Upper lobe of right lung (tissue), 1 donor: ENCODE data around the gene COPS6. TPM values are rescaled to one million over a fixed set of nuclear protein-coding genes. Genes with fewer than 3 reads are reported as not detected.

Experiments used
- ATAC-seq: fragments of 200-7000 bp; cut with Tn5 transposase; one replicate; pipeline ENCODE4 v1.9.1; 2020; ENCODE audit warnings: mild to moderate bottlenecking, moderate library complexity
- DNase-seq: peaks from one replicate; pipeline ENCODE4 v3.0.0-alpha.2; 2020
- H3K27ac ChIP-seq: fragments of 200-600 bp; one replicate; pipeline ENCODE4 v1.8.0; 2022
- H3K27me3 ChIP-seq: fragments of 200-600 bp; one replicate; pipeline ENCODE4 v1.8.0; 2022; ENCODE audit warnings: mild to moderate bottlenecking
- H3K36me3 ChIP-seq: fragments of 200-600 bp; one replicate; pipeline ENCODE4 v1.8.0; 2022
- H3K4me1 ChIP-seq: fragments of 200-600 bp; one replicate; pipeline ENCODE4 v1.8.0; 2022
- H3K4me3 ChIP-seq: fragments of 200-600 bp; one replicate; pipeline ENCODE4 v1.8.0; 2022; ENCODE audit warnings: mild to moderate bottlenecking
- H3K9me3 ChIP-seq: fragments of 200-600 bp; one replicate; pipeline ENCODE4 v1.8.0; 2022
- intact Hi-C: fragments of 100-400 bp; cut with DNase I; formaldehyde crosslinking; loops from one replicate; pipeline ENCODE4 v1.11.0; 2022
- total RNA-seq: library from RNA; stranded (reverse); fragmentation: NEBNext Ultra II Directional; extraction: Animal tissue kit (Norgen Biotek cat#: 25700); gene quantifications from one replicate; pipeline ENCODE4 v1.2.1, GENCODE V29; 2021
- TF ChIP-seq, protein P1 (sequence below): fragments of 200-600 bp; IDR thresholded peaks from one replicate; pipeline ENCODE4 v1.8.0; 2022; ENCODE audit warnings: antibody characterized with exemption
- donor health status: DM: no; HTN: yes; CAD: no; lungs with severe emphysema.

Gene COPS6
- total RNA-seq, 1 donor from 2014 or later: 69.5 TPM

DNA sequence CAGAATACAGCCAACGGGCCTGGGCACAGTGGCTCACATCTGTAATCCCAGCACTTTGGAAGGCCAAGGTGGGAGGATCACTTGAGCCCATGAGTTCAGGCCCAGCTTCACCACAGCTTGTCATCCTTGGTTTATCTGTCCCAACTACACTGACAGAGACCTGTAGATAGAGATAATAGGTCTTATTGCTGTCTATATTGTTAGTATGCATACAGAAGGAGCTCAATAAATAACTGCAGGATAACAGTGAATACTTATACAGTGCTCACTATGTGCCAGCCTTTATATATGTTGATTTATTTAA, 31.9 kb downstream of the COPS6 start:
- DNase-seq (no peak), ATAC-seq (no peak)
- H3K27ac ChIP-seq: peak overlapping the region; percentile 97
- no peaks in the 10 kb centered on the region for H3K27me3 ChIP-seq
- TF ChIP-seq, protein P1, sequence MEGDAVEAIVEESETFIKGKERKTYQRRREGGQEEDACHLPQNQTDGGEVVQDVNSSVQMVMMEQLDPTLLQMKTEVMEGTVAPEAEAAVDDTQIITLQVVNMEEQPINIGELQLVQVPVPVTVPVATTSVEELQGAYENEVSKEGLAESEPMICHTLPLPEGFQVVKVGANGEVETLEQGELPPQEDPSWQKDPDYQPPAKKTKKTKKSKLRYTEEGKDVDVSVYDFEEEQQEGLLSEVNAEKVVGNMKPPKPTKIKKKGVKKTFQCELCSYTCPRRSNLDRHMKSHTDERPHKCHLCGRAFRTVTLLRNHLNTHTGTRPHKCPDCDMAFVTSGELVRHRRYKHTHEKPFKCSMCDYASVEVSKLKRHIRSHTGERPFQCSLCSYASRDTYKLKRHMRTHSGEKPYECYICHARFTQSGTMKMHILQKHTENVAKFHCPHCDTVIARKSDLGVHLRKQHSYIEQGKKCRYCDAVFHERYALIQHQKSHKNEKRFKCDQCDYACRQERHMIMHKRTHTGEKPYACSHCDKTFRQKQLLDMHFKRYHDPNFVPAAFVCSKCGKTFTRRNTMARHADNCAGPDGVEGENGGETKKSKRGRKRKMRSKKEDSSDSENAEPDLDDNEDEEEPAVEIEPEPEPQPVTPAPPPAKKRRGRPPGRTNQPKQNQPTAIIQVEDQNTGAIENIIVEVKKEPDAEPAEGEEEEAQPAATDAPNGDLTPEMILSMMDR: no peak
- H3K4me1 ChIP-seq: peaks cover 16% of the 10 kb centered on the region
- intact Hi-C loops: no loop called here
- peak overlapping the region; percentile 84 for H3K4me3 ChIP-seq
- H3K36me3 ChIP-seq: peaks cover 5% of the 10 kb centered on the region
- H3K9me3 ChIP-seq: no peaks in the 10 kb centered on the region

DNA sequence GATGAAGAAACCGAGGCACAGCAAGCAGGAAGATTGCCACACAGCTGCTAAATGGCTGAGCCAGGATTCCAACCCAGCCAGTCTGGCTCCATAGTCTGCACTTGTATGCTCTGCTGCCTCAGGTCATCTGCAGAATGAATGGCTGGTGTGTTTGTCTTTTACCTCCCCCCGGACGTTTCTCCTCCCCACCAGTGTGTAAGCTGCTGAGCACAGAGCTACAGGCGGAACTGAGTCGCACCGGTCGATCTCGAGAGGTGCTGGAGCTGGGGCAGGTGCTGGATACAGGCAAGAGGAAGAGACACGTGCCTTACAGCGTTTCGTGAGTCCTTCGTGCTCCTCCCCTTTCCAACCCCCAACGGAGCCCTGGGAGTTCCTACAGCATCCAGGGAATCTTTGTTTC, 33.3 kb downstream of the COPS6 start:
- Histone ChIP-seq H3K36me3 (peaks cover 5% of the 10 kb centered on the region), H3K4me3 (no peak overlapping the region), H3K9me3 (no peaks in the 10 kb centered on the region), H3K27me3 (no peaks in the 10 kb centered on the region), H3K27ac (no peak overlapping the region), H3K4me1 (peaks cover 23% of the 10 kb centered on the region)
- ATAC-seq (no peak), DNase-seq (no peak)
- intact Hi-C loops: no loop called here
- TF ChIP-seq, protein P1: no peak

DNA sequence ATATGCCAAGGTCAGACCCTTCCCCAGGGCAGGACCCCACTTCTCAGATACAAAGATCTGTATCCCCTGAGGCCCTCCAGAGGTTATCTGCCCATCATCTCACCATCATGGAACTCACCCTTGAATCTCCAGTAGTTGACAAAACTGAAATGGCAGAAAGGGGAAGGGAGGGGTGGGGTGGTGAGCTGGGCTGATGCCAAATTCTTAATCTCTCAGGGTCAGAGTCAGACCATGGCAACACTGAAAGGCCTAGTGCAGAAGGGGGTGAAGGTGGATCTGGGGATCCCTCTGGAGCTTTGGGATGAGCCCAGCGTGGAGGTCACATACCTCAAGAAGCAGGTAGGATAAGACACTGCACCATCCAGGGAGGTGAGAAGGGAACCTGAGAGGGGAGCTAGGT, 33.8 kb downstream of the COPS6 start:
- TF ChIP-seq, protein P1: no peak
- no peaks in the 10 kb centered on the region for H3K27me3 ChIP-seq
- DNase-seq: no peak
- peaks cover 23% of the 10 kb centered on the region for H3K4me1 ChIP-seq
- peaks cover 5% of the 10 kb centered on the region for H3K36me3 ChIP-seq
- no peak overlapping the region for H3K4me3 ChIP-seq
- no peaks in the 10 kb centered on the region for H3K9me3 ChIP-seq
- no peak for ATAC-seq
- intact Hi-C loops: no loop called here
- no peak overlapping the region for H3K27ac ChIP-seq

GRCh38 chr7:100124301-100125230, 35.8 kb downstream of the COPS6 start:
- Histone ChIP-seq H3K36me3 (peaks cover 5% of the 10 kb centered on the region), H3K9me3 (no peaks in the 10 kb centered on the region), H3K27ac (no peak overlapping the region), H3K4me3 (no peak overlapping the region), H3K4me1 (peaks cover 22% of the 10 kb centered on the region), H3K27me3 (no peaks in the 10 kb centered on the region)
- TF ChIP-seq, protein P1: no peak
- intact Hi-C loops: no loop called here
- DNase-seq (no peak), ATAC-seq (no peak)

DNA sequence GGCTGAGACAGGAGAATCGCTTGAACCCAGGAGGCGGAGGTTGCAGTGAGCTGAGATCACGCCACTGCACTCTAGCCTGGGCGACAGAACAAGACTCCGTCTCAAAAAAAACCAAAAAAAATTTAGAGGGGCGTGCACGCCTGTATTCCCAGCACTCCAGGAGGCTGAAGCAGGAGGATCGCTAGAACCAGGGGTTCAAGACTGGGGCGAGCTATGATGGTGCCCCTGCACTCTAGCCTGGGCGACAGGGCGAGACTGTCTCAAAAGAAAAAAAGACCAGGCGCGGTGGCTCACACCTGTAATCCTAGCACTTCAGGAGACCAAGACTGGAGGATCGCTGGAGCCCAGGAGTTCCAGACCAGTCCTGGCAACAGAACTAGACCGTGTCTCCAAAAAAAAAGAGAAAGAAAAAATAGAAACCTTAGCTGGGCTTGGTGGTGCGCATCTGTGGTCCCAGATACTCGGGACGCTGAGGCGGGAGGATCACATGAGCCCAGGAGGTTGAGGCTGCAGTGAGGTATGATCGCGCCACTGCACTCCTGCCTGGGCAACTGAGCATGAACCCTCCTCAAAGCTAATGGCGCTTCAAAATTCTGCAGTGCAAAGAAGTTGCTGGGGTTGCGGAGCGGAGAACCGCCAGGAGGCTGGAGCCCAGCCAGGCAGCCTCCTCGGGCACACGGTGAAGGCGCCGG, 37.6 kb downstream of the COPS6 start:
- ATAC-seq (no peak), DNase-seq (no peak)
- peaks cover 16% of the 10 kb centered on the region for H3K4me1 ChIP-seq
- H3K27ac ChIP-seq: peak overlapping the region; percentile 95
- peaks cover 5% of the 10 kb centered on the region for H3K36me3 ChIP-seq
- TF ChIP-seq, protein P1: no peak
- peak overlapping the region; percentile 88 for H3K4me3 ChIP-seq
- H3K27me3 ChIP-seq: no peaks in the 10 kb centered on the region
- intact Hi-C loops: no loop called here
- H3K9me3 ChIP-seq: no peaks in the 10 kb centered on the region
